ENCODE data around the gene TRAF3IP3. TPM values are rescaled to one million over a fixed set of nuclear protein-coding genes. Genes with fewer than 3 reads are reported as not detected.

Gene TRAF3IP3
- total RNA-seq, 1 donor from 2014 or later: not detected

GRCh38 chr1:209825591-209826434 is 70.0 kb downstream of the TRAF3IP3 start:
- DNase-seq (ENCODE audit: low read depth, low spot score): no peak

- DNase-seq (ENCODE audit: low read depth, low spot score): peak; percentile 94
These were observed 71.8 kb downstream of the TRAF3IP3 start, which contains the start of gene UTP25 for GRCh38 chr1:209827384-209828262. Gene UTP25, plus strand, starts transcription at chr1:209827972. Its CDS starts 92 bp downstream, at chr1:209828064.

- DNase-seq (ENCODE audit: low read depth, low spot score): no peak
These were observed 73.9 kb downstream of the TRAF3IP3 start for GRCh38 chr1:209829716-209830115.

- DNase-seq (ENCODE audit: low read depth, low spot score): no peak
These were observed 74.9 kb downstream of the TRAF3IP3 start for GRCh38 chr1:209830722-209831121.

- no peak for DNase-seq (ENCODE audit: low read depth, low spot score)
These were observed 75.8 kb downstream of the TRAF3IP3 start for GRCh38 chr1:209831615-209832014.

Other genes with a start within 250 kb of the TRAF3IP3 start
- not detected in 2 replicates for gene CAMK1G, start 172.3 kb upstream of the TRAF3IP3 start, total RNA-seq
- gene LAMB3, start 103.6 kb upstream of the TRAF3IP3 start, total RNA-seq: 7.1 and 14.5 TPM in 2 replicates
- 2.0 and 16.0 TPM in 2 replicates for gene G0S2, start 80.6 kb upstream of the TRAF3IP3 start, total RNA-seq
- 0.07 TPM in 1 of 2 replicates, not detected in the other for gene HSD11B1, start 51.2 kb upstream of the TRAF3IP3 start, total RNA-seq
- gene C1orf74, start 28.5 kb downstream of the TRAF3IP3 start, total RNA-seq: 2.7 and 4.0 TPM in 2 replicates
- 18.4 and 24.3 TPM in 2 replicates for gene IRF6, start 50.1 kb downstream of the TRAF3IP3 start, total RNA-seq
- 5.6 and 9.2 TPM in 2 replicates for gene UTP25, start 71.9 kb downstream of the TRAF3IP3 start, total RNA-seq
- gene SYT14, start 182.2 kb downstream of the TRAF3IP3 start, total RNA-seq: 0.14 and 0.20 TPM in 2 replicates

Measured in pulmonary artery endothelial cell (primary cell).